Neural cell (in vitro differentiated cells): ENCODE data around the gene FXR1.

Experiments used
- EZH2 ChIP-seq: fragments of 200-600, 300-800 bp; shearing (Covaris generic), sonication (generic); IDR thresholded peaks from 2 replicates; pipeline ENCODE4 v1.6.1; 2014; ENCODE audit warnings: antibody characterized with exemption, low read length, borderline replicate concordance, mild to moderate bottlenecking; ENCODE audit not compliant: insufficient read depth, poor library complexity, severe bottlenecking
- POLR2AphosphoS5 ChIP-seq: IDR thresholded peaks from 2 replicates; pipeline ENCODE4 v1.6.1; 2012
- SMC3 ChIP-seq: fragments of 450-650 bp; conservative IDR thresholded peaks from 2 replicates; pipeline ENCODE4 v1.6.1; 2014; ENCODE audit warnings: antibody characterized with exemption, mild to moderate bottlenecking, moderate library complexity; ENCODE audit not compliant: poor library complexity
- TF ChIP-seq, protein P1 (sequence below): fragments of 450-650 bp; IDR thresholded peaks from 2 replicates; pipeline ENCODE4 v1.5.1; 2014; ENCODE audit warnings: antibody characterized with exemption, mild to moderate bottlenecking, moderate library complexity; ENCODE audit not compliant: poor library complexity, severe bottlenecking

DNA sequence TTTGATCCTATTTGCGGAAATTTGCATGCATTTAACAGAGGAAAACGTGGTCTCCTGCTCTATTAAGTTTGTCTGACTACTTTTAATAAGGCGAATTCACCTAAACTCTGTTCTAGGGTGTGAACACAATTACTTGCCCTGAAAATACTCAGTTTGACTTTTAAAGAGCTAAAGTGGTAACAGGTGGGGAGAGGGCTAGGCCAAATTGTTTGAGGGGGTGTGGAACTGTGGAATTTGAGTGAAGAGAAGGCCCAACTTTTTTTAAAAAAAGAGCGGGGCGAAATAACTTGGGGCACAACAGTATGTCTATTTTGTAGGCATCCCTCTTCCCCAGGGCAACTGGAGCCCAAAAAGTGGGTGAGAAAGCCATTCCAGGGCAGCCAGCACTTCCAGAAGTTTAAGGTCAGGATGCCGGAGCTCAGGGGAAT, 580 bp upstream of the FXR1 start:
- no peak for TF ChIP-seq SMC3
- TF ChIP-seq, protein P1, sequence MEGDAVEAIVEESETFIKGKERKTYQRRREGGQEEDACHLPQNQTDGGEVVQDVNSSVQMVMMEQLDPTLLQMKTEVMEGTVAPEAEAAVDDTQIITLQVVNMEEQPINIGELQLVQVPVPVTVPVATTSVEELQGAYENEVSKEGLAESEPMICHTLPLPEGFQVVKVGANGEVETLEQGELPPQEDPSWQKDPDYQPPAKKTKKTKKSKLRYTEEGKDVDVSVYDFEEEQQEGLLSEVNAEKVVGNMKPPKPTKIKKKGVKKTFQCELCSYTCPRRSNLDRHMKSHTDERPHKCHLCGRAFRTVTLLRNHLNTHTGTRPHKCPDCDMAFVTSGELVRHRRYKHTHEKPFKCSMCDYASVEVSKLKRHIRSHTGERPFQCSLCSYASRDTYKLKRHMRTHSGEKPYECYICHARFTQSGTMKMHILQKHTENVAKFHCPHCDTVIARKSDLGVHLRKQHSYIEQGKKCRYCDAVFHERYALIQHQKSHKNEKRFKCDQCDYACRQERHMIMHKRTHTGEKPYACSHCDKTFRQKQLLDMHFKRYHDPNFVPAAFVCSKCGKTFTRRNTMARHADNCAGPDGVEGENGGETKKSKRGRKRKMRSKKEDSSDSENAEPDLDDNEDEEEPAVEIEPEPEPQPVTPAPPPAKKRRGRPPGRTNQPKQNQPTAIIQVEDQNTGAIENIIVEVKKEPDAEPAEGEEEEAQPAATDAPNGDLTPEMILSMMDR: no peak
- TF ChIP-seq POLR2AphosphoS5: no peak
- no peak for TF ChIP-seq EZH2
